Suppressor macrophage treated with lipopolysaccharide for 1 hour (primary cell): ENCODE data around the gene TNP1.

Experiments used
- DNase-seq, 3 donors: peaks; one replicate each; pipeline ENCODE4 v3.0.0-alpha.2; 2020 to 2022

TNP1 gene, protein sequence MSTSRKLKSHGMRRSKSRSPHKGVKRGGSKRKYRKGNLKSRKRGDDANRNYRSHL

DNA sequence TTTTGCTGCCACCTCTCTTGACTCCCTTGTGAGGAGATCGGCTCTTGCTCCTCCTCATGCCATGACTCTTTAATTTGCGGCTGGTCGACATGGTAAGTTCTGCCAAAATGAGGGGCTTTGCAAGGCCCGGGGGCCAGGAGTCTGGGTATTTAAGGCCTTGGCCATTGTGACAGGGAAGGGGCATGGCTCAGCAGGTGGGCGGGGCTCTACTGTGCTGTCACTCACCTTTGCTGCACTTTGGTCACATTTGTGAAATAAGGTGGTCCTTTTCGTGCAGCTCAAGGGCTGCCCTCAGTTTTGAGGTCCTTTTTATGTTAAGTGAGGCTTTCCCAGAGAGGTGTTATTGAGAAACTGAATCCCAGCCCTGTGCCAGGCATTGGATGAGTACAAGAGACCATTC, at the start of gene TNP1:
TNP1 (minus strand) TSS at position 121 of the 400 bp plus-strand sequence; CDS start at position 91, 30 bp downstream.
- no peak for DNase-seq

DNA sequence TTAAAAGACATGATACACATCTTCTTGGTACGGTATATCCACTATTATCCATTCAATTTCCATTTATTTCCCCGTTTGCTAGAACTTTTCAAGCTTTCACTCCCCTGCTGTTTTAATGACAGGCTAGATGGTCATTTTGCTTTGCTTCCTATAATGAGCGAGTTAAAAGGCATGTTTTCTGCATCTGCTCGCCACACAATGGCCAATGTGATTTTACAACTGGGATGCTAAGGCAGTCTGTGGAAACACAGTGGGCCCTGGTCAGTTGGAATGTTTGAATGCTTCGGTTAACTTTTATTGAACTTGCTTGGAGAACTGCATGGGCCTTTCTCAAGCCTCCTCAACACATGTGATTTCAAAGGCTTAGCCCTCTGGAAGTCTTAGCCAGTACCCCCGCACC, 48.4 kb upstream of the TNP1 start:
- no peak for DNase-seq

DNA sequence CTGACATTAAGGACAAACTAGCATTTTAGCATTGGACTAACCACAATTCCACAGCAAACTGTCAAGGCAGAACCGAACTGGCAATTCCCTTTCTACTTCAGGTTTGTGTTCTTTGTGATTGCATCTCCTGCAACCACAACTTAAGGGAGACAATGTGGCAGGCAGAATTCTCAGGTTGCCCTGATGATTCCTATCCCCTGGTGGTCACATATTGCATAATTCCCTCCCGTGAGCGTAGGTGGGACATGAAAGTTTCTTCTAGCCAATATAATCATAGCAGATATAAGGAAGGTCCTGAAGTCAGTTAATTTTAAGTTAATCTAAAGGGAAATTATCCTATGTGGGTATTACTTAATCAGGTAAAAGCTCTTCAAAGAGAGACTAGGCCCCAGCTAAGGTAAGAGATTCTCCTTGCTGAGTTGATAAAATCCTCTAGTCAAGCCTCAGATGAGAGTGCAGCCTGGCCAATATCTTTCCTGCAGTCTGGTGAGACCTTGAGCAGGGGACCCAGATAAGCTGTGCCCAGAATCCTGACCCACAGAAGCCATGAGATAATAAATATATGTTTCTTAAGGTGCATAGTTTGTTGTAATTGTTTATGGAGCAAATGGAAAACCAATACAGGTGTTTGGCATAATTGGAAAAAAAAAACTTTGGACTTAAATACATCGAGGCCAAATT, 45.9 kb upstream of the TNP1 start:
- DNase-seq: no peak

DNA sequence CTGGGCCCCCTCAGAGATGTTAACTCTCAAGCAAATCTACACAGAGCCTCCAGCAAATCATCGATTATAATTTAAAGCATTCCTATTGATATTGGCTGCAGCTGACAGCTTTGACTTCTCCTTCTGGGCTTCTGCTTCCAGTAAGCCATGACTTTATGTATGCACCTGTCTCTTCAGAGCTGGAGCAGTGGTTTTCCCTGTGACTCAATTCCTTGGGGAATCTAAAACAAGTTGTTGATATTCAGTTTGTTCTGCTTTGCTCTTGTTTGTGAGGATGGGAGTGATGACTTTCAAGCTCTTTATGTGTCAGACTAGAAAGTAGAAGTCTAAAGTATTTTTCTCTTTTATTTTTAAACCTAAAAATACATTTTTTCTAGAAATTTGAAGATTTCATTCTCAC, 45.1 kb upstream of the TNP1 start:
- DNase-seq: no peak

DNA sequence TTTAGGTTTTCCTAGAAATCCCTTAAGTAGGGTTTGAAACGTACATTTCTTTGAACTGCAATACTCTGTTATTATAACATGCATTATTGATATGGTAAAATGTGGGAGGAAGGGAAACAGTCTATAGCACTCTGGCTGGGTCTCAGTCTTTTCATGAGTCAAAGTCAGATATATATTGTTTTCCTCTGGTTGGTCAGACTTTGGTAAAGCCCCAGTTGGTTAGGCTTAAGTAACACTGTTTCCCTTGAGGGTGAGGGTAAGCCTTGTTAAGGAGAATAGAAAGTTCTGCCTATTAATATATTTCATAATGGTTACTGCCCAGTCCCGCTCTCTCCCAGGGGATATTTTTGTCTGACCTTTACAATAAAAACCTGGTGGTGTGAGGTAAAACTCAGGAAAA, 44.7 kb upstream of the TNP1 start:
- no peak for DNase-seq

DNA sequence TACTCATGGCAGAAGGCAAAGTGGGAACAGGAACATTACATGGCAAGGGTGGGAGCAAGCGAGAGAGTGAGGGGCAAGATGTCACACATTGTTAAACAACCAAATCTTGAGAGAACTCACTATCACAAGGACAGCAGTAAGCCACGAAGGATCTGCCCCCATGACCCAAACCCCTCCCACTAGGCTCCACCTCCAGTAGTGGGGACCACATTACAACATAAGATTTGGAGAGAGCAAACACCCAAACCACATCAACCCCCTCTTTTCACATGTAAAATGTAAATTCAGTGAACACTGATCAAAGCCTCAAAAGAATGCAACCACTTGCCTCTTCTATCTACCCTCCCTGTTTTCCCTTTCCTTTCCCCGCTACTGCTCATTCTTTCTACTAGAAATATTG, 43.6 kb upstream of the TNP1 start:
- DNase-seq: no peak

DNA sequence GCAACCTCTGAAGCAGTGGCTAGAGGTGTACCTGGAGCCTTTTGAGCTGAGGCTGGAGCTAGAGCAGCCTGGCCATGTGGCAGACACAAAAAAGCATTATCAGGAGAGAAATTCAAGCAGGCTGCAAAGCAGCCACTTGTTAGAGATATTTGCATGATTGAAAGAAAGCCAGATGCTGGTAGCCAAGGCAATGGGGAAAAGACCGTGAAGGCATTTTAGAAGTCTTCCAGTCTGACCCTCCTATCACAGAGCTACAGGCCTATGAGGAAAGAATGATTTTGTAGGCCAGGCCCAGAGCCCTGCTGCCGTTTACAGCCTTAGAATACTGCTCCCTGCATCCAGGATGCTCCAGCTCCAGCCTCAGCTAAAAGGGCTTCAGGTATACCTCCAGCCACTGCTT, 41.4 kb upstream of the TNP1 start:
- DNase-seq: no peak

DNA sequence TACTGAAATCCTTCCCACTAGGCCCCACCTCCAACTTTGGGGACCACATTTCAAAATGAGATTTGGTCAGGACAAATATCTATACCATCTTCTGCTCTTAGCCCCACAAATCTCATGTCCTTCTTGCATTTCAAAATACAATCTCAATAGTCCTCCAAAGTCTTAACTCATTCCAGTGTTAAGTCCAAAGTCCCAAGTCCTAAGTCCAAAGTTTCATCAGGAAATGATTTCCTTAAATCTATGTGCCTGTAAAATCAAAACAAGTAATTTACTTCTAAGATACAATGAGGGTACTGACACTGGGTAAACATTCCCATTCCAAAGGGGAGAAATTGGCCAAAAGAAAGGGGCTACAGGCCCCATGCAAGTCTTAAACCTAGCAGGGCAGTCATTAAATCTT, 40.5 kb upstream of the TNP1 start:
- DNase-seq: no peak

DNA sequence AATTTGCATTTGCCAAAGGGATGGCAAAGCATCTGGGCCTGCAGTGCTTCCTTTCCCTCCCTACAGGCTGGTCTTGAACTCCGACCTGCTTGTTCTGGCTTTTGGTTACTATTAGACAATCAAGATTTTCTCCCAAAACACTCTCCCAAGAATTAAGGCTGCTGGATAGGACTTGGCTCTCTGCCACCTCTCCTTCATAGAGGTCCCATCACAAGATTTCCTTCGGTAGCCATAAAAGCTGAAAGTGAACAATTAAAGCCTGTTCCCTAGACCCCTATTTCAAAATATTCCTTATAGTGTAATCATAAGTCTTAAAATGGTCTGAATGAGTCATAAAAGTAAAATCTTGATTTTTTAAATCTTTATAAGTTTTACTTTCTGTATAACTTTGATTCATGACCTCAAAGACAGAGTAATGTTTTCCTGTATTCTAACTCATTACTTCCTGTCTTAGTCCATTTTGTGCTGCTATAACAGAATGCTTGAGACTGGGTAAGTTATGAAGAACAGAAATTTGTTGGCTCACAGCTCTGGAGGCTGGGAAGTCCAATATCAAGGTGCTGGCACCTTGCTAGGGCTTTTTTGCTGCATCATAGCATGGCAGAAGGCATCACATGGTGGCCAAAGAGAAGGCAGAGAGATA, 37.8 kb upstream of the TNP1 start:
- DNase-seq: peak in 1 of 3 donors; percentile 20

DNA sequence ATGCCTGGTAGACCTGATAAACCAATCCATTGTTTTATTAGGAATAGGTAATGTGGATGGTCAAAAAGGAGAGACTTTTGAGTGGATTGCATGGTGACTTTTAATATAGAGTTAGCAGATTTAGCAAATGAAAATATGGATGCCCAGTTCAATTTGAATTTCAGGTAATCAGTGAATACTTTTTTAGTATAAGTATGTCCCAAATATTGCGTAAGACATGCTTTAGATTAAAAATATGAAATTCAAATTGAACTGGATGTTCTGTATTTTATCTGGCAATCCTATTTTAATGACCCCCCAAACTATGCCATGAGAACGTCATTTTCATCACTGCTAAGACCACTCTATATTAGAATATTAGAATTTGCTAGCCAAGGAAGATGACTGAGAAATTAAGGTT, 30.3 kb upstream of the TNP1 start:
- DNase-seq: no peak

DNA sequence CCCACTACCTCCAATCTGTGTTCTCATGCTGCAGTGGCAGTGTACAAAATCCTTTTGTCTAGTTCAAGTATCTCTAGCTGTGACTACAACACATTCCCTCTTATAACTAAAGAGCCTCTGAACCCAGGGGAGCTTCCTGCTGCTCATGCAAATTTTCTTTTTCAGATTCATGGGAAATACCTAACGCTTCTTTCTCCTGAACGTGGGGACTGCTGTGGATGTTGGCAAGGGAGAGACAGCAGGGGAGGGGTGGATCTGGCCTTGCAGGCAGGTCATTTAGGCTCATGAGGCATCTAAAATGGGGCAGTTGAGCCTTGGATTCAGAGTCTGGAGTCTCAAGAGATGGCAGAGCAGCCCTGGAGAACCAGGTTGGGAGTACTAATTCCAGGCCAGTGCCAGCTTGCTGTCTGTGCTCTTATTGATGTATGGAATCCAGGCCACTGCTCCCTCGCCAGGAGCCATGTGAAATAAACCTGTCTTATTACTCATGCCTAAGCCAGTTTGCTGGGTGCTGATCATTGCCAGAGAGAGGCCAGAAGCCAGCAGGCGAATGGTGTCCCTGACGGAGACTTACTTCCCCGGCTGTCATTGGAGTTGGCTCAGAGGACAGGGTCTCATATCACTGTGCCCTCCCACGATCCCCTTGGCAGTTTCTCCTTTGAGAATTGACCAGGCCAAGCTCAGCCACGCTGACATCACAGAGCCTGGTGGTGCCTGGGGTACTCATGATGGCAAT, 29.2 kb upstream of the TNP1 start:
- DNase-seq: no peak

DNA sequence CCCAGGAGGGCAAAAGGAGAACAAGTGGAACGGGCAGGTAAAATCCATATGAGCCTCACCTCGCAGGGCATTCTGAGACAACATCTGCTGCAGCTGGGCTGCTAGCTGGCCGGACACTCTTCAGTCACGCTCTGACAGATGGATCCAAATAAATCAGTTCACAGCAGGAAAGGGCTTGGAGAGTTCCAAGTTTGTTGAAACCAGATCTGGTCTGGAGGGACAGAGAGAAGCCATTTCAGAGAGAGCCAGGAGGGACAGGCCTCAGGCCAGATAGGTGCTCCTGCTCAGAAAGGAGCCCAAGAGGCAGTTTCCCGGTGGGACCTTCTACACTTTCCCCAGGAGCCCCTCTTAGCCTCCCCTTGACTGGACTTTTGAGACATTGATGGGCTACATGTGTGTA, 28.2 kb upstream of the TNP1 start:
- no peak for DNase-seq

DNA sequence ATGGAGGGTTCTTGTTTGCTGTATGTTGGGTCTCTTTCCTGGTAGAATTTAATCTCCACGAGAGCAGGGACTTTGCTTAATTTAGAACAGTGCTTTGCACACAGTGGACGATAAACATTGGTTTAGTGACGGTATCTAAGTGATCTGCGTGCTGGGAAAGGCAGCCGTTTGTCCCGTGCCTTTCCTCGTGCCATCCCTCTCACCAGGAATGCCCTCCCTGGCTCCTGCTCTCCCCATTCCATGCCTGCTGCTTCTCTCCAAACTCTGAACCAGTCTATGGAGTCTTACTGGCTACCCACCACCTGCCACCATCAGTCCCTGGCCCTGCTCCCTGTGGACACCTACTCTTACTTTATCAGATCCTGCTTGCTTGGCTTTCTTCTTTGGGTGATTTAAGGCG, 27.3 kb upstream of the TNP1 start:
- DNase-seq: no peak

DNA sequence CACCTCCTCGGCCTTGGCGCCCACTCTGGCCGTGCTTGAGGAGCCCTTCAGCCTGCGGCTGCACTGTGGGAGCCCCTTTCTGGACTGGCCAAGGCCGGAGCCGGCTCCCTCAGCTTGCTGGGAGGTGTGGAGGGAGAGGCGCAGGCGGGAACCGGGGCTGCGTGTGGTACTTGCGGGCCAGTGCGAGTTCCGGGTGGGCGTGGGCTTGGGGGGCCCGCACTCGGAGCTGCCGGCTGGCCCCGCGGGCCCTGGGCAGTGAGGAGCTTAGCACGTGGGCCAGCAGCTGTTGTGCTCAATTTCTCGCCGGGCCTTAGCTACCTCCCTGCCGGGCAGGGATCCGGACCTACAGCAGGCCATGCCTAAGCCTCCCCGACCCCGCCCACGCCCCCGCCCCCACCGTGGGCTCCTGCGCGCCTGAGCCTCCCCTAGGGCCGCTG, 25.3 kb upstream of the TNP1 start:
- DNase-seq: no peak

DNA sequence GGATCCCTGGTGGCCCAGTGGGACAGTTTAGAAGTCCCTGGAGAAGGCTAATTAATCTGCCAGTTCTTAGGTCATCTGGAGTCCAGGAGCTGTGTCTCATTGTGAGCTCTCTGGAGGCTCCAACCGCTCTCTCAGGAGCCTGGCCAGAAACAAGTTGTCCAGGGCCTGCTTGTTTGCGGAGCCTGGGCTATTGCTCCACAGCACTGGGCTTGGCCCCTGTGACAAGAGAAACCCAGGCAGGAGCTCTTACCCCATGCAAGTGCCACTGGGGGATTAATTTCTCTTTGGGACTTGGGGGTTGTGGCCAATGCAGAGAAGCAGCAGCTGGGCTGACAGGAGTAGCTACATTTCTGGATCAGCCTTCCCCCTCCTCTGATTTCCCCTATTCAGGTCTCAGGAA, 24.5 kb upstream of the TNP1 start:
- DNase-seq: no peak

DNA sequence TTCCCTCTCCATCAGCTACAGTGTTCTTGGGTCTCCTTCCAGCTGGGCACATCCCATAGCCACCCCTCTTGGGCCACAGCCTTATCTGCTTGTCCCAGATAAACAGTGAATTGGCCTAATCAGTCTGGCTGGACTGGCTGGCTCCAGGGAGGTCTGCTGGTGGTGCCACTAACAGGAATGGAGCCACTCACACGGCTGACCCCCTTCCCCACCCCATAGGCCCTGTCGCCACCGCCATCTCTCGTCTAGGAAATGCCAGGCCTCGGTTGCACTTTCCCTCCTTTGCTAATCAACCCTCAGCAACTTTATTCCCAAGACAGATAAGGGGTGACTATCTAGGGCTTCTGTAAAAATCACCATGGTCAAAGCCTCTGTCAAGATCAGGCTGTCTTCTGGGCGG, 23.0 kb upstream of the TNP1 start:
- DNase-seq: no peak

DNA sequence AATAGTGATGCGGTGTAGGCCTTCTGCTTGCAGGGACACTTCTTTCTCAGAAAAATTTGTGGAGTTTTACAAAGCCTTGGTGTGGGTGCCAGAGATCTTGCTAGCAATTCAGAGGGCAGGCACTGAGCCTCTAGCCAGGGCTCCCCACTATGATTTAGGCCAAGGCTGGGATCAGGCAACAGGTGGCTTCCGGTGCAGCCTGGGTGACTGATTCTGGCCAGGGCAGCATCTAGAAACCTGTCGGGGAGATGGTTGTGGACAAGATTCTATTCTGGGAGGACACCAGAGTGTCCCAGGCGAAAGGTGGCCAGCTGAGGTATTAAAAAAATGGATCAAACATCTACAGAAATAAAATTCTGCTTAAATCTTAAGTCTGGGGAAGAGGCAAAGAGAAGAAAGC, 21.5 kb upstream of the TNP1 start:
- DNase-seq: no peak

DNA sequence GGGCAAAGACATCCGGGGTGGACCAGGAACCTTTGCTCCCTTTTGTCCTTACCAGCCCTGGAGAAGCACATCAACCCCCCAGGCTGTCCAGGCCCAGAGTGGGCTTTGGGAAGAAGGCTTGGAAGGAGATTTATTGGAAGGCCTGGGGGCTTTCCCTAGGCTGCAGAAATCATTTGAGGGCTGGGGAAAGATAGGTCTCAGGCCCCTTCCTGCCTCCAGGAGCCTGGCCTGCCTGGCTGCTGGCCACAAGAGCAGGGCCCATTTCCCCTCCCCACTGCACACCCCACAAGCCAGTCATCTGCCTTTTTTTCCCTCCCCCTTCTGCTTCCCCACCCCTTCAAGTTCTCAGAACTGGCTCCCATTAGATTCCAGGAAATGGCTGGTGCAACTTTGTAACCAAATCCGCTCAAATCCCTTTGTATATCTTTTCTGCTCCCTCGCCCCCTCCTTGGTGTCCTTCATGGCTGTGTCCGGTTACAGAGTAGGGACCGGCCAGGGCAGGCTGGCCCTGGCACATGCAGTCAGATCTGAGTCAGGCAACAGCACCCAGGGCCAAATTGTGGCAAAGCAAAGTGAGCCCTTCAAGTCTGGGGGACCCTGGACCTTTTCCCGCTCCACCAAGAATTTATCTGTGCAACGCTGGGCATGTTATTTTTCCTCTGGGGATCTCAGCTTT, 20.8 kb upstream of the TNP1 start:
- DNase-seq: no peak

DNA sequence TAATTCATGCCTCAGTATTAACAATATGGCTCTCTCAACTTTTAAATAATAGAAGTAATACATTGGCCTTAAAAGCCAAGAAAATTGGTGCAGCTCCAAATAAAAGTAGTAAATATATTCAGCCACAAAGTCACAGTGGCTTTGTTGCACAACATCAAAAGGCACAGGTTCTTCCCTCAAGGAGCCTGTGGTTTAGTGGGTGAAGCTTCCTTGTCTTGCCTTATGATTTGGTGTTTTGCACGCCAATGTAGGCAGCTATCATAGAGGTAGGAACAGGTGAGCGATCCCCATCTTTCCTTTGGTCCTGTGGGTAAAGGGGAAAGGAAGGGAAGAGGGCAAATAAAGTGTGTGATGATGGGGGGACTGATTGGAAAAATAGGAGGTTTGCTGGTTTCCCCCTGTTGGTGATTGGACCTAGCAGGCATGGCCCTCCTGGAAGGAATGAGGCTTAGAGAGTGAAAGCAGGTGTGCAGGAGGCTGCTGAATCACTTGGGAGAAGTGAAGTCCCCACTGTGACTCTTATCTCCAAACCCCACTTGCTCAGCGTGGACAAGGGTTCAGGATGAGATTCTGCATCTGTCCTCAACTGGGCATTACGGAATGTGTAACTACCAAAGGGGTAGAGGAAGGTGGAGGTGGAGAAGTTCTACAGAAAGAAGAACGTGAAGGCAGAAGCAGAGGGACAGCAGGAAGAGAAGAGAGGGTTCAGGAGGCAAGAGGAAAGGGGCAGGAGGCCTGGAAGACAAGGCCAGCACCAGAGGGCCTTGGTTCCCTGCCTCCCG, 20.1 kb upstream of the TNP1 start:
- DNase-seq: no peak

DNA sequence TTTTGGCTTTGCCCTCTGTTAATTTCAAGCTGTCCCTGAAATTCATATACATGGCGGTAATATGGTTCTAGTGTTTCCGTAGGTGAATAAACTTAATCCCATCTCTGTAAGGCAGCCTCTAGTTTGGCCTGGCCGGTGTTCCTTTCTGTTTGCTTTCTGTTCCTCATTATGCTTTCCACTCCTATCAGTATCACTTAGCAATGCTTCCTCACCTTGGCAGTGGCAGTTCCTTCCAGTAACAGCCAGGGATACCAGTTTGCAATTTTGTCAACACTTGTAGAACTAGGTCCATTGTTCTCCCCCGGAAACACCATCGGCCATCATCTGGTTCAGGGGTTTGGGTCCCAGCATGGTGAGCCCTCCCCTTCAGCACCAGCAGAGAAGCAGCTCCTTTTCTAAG, 18.2 kb upstream of the TNP1 start:
- no peak for DNase-seq

DNA sequence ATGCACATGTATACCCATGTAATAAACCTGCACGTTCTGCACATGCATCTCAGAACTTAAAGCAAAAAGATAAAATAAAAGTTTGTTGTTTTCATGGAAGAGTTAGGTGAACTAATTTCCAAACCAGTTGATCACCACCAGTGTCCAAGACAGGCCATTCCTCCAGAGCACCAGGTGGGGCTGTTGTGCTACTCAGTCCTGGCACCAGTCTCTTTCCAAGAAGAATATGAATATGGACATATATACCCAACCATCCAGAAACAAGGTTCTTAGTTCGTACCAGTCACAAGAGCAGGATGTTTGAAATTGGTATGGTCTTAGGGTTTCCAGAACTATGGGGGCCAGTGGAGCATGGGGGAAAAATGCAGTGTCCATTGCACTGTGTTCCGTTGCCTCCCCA, 17.2 kb upstream of the TNP1 start:
- no peak for DNase-seq

DNA sequence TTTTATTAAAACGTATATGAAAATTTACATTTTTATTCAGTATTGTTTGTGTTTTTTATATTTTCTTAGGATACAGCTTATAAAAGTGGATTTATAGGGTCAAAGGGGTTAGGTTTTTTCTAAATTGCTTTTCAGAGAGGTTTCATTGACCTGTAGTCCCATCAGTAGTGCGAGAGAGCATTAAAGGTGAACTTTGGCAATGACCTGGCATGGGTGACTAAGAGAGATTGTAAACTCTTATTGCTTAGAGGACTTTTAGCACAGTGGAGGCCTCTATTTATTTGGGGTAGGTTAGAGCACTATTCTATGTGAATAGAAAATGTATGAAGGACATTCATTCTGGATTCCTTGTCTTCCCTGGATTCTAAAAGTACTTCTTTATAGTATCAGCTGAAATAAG, 16.0 kb upstream of the TNP1 start:
- no peak for DNase-seq

DNA sequence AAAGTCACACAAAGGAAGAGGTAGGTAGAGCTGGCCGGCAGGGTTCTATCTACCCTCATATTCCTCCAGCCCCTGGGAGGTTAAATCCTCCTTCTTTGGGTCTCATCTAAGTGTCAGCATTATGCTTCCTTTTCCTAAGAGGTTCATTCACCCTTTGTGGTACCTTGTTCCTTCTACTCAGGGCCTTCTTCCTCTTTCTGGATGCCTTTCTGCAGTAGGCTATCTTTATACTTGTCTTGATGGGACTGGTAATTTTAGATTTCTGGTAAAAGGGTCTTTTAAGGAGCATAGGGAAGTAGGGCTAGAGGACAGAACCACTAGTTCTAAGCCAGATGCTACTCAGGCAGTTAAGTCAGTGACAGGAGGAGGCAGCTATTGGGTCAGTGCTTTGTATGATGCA, 13.7 kb upstream of the TNP1 start:
- DNase-seq: peak in 1 of 3 donors; percentile 11
